GM12872 (cell line): ENCODE measurements around the gene EBF4.

Experiments
- TF ChIP-seq, protein P1 (sequence below): IDR thresholded peaks from 3 replicates; pipeline ENCODE4 v1.5.1; 2011; ENCODE audit warnings: low read depth, mild to moderate bottlenecking, low read length, moderate library complexity; ENCODE audit not compliant: insufficient read depth

EBF4 gene

DNA sequence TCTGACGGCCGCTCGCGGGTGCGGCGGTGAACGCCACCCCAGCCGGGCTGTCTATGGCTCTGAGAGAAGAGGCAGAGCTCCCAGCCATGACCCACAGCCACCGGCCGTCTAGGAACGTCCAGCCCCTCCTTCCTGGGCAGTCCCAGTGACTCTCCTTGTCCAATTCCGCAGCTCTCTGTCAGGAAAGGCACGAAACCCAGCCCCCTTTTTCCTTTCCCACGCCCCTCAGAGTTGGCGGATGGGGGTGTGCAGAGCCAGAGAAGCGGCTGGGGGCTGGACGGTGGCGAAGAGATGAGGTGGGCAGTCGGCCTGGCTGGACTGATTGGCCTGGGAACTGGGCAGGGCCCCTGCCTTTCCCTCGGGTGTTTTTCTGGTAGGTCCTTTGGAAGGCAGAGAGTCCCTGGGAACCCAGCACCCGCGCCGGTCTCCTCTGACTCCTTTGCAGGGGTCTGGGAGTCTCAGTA, 1.5 kb downstream of the EBF4 start:
- TF ChIP-seq, protein P1, sequence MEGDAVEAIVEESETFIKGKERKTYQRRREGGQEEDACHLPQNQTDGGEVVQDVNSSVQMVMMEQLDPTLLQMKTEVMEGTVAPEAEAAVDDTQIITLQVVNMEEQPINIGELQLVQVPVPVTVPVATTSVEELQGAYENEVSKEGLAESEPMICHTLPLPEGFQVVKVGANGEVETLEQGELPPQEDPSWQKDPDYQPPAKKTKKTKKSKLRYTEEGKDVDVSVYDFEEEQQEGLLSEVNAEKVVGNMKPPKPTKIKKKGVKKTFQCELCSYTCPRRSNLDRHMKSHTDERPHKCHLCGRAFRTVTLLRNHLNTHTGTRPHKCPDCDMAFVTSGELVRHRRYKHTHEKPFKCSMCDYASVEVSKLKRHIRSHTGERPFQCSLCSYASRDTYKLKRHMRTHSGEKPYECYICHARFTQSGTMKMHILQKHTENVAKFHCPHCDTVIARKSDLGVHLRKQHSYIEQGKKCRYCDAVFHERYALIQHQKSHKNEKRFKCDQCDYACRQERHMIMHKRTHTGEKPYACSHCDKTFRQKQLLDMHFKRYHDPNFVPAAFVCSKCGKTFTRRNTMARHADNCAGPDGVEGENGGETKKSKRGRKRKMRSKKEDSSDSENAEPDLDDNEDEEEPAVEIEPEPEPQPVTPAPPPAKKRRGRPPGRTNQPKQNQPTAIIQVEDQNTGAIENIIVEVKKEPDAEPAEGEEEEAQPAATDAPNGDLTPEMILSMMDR = no peak

DNA sequence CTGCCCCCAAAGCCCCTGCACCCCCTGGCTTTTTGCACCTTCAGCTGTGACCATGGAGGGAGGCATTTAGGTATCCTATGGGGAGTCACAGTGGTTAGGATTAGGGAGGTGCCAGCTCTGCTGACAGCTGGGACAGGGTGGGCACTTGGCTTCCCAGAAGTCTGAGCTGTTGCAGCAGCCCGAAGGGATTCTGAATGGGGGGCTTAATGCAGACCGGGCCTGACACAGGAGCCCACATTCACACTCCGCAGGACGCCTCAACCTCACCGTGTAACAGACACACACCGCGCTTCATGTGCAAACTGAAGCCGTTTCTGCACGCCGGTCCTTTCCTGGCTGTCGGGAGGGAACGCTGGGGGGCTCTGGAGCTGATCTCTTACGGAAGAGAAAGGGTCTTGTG, 1.9 kb downstream of the EBF4 start:
- TF ChIP-seq, protein P1 = no peak

DNA sequence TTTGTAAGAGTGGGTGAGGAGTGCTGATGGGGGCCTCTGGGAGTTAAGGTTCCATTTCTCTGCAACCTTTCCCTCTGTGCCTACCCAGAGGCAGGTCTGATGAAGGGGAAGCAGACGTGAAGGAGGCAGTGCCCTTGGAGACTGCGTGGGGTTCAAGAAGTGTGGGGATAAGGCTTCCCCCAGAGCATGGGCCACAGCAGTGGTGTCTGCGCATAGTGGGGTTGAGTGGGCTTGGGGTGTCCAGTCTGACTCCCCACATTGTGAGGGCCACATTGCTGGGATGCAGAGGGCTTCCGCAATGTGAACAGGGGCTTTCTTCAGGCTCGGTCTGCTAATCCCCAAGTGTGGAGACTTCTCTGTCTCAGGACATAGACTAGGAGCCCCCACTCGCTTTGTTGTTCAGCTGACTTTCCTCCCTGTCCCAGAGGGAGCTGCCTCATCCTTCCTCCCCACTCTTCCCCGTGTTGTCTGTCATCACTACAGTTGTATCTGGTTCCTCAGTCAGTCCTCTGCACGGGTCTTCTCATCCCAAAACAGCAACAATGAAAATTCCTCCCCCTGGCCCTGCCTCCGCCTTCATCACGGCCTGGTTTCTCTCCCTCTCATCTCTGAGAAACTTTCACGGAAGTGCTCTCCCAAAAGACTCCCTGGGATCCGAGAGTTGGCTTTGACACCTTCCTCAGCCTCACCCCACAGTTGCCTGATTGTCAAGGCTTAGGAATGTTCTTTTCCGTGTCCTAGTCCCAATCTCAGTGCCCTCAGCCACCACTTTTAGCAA, 2.8 kb downstream of the EBF4 start:
- TF ChIP-seq, protein P1 = no peak

DNA sequence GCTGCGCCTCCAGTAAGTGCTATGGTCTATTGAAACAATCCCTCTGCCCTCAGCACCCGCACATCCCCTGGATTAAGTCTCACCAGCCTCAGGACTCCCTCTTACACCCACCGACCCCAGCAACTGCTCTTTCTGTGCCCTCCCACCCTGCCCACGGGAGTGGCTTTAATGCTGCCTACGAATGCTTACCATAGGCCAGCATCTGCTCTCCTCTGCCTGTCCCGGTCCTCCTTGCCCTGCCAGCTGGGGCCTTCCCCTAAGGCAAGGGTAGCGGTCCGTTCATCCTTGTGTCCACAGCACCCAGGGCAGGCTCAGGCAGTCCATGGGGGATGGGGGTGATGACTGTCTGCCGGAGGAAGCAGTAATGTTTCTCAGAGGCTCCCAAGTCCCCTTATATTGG, 4.1 kb downstream of the EBF4 start:
- TF ChIP-seq, protein P1 = no peak

DNA sequence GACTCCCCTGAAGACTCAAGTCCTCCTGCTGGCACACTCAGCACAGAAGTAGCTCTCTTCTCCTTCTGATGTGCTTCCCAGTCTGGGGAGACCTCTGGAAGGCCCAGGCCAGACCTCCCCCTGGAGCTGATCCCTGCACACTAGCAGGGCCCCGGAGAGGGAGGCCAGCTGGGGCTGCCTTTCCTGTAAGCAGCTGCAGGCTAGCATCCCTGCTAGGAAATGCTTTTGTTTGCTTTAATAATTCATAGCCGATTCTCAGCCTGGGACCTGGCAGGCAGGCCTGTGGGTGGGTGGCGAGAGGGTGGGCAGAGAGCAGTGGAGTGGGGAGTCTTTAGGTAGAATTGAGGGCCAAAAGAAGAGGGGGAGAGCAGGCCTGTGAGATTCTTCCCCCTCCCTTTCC, 5.2 kb downstream of the EBF4 start:
- TF ChIP-seq, protein P1 = no peak

DNA sequence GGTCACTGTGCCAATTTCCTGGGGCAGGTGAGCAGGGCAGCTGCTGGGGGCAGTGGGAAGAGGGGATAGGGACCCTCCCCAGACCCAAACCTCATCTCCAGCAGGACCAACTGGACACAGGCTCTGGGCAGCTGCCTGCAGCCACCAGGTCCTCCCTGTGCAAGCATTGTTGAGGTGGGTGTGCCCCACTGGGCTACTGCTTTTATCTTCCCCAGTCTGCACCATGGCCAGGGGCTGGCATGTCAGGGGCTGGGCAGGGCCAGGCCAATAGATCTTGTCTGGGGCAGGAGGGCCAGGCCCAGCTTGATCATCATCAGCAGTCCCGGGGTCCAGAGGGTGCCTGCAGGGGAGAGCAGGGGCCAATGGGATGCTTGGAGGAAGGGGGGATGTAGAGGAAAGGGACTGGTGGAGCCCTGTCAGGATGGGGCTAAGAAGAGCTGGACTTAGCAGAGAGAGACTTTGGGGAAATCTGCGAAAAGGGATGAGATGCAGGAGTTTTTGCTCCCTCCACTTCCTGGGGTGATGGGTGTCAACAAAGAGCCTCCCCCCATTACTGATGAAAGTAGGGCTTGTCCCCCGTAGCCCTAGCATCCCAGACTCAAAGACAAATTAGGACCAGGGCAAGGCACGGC, 5.7 kb downstream of the EBF4 start:
- TF ChIP-seq, protein P1 = no peak

DNA sequence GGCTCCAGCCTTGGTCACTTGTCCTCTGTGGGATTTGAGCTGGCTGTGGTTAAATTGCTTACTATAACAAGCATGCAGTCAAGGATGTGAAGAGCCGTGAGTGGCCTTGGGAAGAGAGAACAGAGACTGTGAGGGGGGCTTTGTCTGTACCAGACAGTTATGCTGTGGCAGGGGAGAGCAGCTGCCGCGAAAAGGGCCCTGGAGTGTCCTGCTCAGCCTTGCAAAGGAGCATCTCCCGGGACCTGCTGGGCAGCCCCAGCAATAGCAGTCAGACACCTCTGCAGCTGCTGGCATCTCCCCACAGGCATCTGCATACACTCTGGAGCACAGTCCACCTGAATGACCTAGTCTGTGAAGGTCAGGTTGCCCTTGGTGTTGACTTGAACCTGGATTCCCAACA, 6.3 kb downstream of the EBF4 start:
- TF ChIP-seq, protein P1 = no peak
